Testis (tissue), 3 donors: ENCODE data around the gene KRI1. TPM values are rescaled to one million over a fixed set of nuclear protein-coding genes. Genes with fewer than 3 reads are reported as not detected.

Source experiments
- DNase-seq: peaks from one replicate; pipeline ENCODE4 v3.0.0-alpha.2; 2019
- H3K27ac ChIP-seq, 2 donors: fragments of 200-600 bp; sonication (generic); one replicate each; pipeline ENCODE4 v1.5.1; 2019
- H3K27me3 ChIP-seq: fragments of 200-600 bp; sonication (generic); one replicate; pipeline ENCODE4 v1.5.1; 2019
- H3K36me3 ChIP-seq: fragments of 200-600 bp; sonication (generic); one replicate; pipeline ENCODE4 v1.5.1; 2017; ENCODE audit warnings: low read depth; ENCODE audit errors: missing control alignments
- H3K4me1 ChIP-seq: fragments of 200-600 bp; sonication (generic); one replicate; pipeline ENCODE4 v1.5.1; 2019
- H3K4me3 ChIP-seq, 2 donors: fragments of 200-600 bp; sonication (generic); one replicate each; pipeline ENCODE4 v1.5.1; 2017 to 2019
- H3K9me3 ChIP-seq: fragments of 200-600 bp; sonication (generic); one replicate; pipeline ENCODE4 v1.5.1; 2017
- POLR2A ChIP-seq: fragments of 450-650 bp; IDR thresholded peaks from one replicate; pipeline ENCODE4 v1.6.1; 2017; ENCODE audit warnings: antibody characterized with exemption, mild to moderate bottlenecking, moderate library complexity
- WGBS, 2 donors: methylation state at CpG; one replicate each; pipeline ENCODE4 v1.1.5; 2018; 5-methylcytosine and 5-hydroxymethylcytosine counted together
- intact Hi-C: fragments of 100-400 bp; cut with DNase I; formaldehyde crosslinking; loops from one replicate; pipeline ENCODE4 v1.15.1; 2023; ENCODE audit warnings: low total_unique reads
- polyA plus RNA-seq: library from polyadenylated mRNA; stranded (reverse); fragments of 350-450 nt; fragmentation: Illumina TruSeq; extraction: RNeasy Lipid Tissue Mini Kit (QIAGEN cat#74804); gene quantifications from one replicate; pipeline ENCODE4 v1.2.3, GENCODE V29; 2014; ENCODE audit warnings: low read depth, low replicate concordance; ENCODE audit not compliant: insufficient read depth
- total RNA-seq, 2 donors: library from RNA; depleted of rRNA; stranded (reverse); fragments of >200 nt; gene quantifications; one replicate each; pipeline ENCODE4 v1.2.3, GENCODE V29; 2016
- TF ChIP-seq, protein P1 (sequence below), 3 experiments: fragments of 450-650 bp in 2 of 3; fragments of 200-600 bp in 1 of 3; sonication (generic) in 1 of 3; IDR thresholded peaks; one replicate each; pipeline ENCODE4 v1.5.1; 2016 to 2019; ENCODE audit warnings: antibody characterized with exemption in 3 of 3, mild to moderate bottlenecking in 2 of 3, moderate library complexity in 1 of 3

KRI1 gene
- total and polyA plus RNA-seq, 3 donors from 2014 or later, result 33.7 to 48.3 (median 34.6) TPM

DNA sequence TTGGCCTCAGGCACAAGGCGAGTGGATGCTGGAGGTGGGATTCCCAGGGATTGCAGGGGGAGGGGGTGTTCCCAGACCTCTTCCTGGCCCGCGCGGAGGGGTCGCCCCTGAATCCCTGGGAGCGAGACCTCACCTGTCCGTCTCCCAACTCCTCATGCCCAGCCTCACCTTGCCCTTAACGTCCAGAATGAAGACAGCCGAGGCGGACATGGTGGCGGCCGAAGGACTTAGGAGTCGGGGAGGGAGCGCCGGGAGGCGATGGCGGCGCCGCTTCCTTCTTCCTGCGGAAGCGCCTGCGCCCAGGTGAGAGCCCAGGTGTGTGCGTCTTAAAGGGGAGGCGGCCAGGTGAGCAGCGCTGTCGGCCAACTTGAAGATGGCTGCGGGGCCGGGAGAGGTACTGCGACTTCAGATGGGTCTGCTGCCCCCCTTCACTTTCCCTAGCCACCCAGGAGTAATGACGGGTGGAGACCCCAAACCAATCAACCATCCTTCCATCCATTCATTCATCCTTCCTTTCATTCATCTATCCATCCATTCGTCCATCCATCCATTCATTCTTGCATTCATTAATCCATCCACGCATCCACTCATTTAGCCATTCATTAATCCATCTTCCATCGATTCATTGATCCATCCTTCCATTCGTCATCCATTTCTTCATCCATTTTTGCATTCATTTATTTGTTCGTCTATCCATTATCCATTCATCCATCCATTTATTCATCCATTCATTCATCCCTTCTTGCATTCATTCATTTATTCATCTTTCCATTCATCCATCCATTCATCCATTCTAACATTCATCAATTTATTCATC, 21.4 kb upstream of the KRI1 start, which contains the start of gene AP1M2:
AP1M2 (minus strand) TSS at position 291 of the 817 bp plus-strand sequence; CDS start at position 210, 81 bp downstream.
- Histone ChIP-seq H3K27me3 (no peaks in the 10 kb centered on the region), H3K27ac (no peak within 1 kb of the TSS), H3K36me3 (no peaks in the 10 kb centered on the region), H3K9me3 (no peaks in the 10 kb centered on the region), H3K4me1 (peaks cover 4% of the 10 kb centered on the region), H3K4me3 (peak within 1 kb of the TSS in 1 of 2 donors; percentile 39)
- intact Hi-C loops, result no loop called here
- 13 to 27% methylated on average over 10 to 35 of the region's 35 CpGs for WGBS, 2 donors
- no peak for DNase-seq
- TF ChIP-seq, protein P1, sequence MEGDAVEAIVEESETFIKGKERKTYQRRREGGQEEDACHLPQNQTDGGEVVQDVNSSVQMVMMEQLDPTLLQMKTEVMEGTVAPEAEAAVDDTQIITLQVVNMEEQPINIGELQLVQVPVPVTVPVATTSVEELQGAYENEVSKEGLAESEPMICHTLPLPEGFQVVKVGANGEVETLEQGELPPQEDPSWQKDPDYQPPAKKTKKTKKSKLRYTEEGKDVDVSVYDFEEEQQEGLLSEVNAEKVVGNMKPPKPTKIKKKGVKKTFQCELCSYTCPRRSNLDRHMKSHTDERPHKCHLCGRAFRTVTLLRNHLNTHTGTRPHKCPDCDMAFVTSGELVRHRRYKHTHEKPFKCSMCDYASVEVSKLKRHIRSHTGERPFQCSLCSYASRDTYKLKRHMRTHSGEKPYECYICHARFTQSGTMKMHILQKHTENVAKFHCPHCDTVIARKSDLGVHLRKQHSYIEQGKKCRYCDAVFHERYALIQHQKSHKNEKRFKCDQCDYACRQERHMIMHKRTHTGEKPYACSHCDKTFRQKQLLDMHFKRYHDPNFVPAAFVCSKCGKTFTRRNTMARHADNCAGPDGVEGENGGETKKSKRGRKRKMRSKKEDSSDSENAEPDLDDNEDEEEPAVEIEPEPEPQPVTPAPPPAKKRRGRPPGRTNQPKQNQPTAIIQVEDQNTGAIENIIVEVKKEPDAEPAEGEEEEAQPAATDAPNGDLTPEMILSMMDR (IDR thresholded peaks at IDR 0.05), result no peak
- no peak for TF ChIP-seq POLR2A

DNA sequence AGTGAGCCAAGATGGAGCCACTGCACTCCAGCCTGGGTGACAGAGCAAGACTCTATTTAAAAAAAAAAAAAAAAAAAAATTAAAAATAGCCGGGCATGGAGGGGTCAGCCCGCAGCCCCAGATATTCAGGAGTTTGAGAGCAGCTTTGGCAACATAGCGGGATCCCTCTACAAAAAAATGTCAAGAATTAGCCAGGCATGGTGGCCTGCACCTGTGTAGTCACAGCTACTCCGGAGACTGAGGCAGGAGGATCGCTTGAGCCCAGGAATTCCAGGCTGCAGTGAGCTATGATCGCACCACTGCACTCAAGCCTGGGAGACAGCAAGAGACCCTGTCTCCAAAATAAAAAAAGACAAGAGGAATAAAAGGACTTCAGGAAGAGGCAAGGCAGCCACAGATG, 20.6 kb upstream of the KRI1 start:
- no peak overlapping the region for H3K4me3 ChIP-seq

DNA sequence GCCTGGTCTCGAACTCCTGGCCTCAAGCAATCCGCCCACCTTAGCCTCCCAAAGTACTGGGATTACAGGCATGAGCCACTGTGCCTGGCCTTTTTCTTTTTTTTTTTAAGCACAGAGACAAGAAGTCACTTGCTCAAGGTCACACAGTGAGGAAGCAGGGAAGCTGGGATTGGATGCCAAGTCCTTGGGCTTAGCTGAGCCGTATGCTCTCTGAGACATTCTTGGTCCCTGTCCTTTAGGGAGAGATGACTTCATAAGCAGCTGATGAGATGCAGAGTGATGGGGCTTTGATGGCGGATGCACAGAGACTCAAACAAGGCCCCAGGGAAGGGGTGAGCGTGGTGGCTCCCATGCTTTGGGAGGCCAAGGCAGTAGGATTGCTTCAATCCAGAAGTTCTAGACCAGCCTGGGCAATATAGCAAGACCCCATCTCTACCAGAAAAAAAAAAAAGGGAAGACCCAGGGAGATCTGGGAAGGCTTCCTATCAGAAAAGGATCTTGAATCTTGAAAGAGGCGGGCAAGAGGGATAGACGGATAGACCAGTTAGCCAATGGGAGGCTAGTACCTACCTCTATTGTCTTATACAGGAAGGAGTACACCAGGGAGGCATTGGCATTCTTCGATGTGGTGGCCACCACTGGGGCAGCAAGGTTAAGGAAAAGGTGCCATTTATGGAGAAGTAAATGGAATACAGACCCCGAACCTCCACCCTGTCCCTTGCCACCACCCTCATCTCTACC, 17.4 kb upstream of the KRI1 start:
- intact Hi-C loops, result no loop called here

More for the DNA sequence above, 20.6 kb upstream of the KRI1 start:
- H3K4me1 ChIP-seq, result peaks cover 4% of the 10 kb centered on the region
- no peaks in the 10 kb centered on the region for H3K36me3 ChIP-seq
- no peaks in the 10 kb centered on the region for H3K9me3 ChIP-seq
- TF ChIP-seq, protein P1 (IDR thresholded peaks at IDR 0.05), result no peak
- no peak for TF ChIP-seq POLR2A
- H3K27ac ChIP-seq, result no peak overlapping the region
- intact Hi-C loops, result no loop called here
- no peak for DNase-seq
- no peaks in the 10 kb centered on the region for H3K27me3 ChIP-seq
- WGBS, 2 donors, result 81 to 87% methylated on average over 6 of the region's 6 CpGs

DNA sequence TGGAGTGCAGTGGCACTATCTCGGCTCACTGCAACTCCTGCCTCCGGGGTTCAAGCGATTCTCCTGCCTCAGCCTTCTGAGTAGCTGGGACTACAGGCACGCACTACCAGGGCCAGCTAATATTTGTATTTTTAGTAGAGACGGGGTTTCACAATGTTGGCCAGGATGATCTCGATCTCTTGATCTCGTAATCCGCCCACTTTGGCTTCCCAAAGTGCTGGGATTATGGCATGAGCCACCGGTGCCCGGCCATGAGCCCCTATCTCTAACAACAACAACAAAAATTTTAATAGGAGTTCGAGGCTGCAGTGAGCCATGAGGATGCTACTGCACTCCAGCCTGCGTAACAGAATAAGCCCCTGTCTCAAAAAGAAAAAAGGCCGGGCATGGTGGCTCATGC, 16.3 kb upstream of the KRI1 start:
- Histone ChIP-seq H3K27me3 (no peaks in the 10 kb centered on the region), H3K27ac (no peak overlapping the region), H3K9me3 (no peaks in the 10 kb centered on the region), H3K36me3 (no peaks in the 10 kb centered on the region), H3K4me3 (no peak overlapping the region), H3K4me1 (peaks cover 2% of the 10 kb centered on the region)
- no peak for DNase-seq
- intact Hi-C loops, result no loop called here
- WGBS, 2 donors, result 88 to 96% methylated on average over 13 of the region's 13 CpGs
- TF ChIP-seq POLR2A, result no peak
- TF ChIP-seq, protein P1 (IDR thresholded peaks at IDR 0.05), result no peak

More for the DNA sequence above, 17.4 kb upstream of the KRI1 start:
- no peaks in the 10 kb centered on the region for H3K27me3 ChIP-seq
- DNase-seq, result peak; percentile 63
- peaks cover 4% of the 10 kb centered on the region for H3K4me1 ChIP-seq
- no peaks in the 10 kb centered on the region for H3K36me3 ChIP-seq
- TF ChIP-seq, protein P1 (IDR thresholded peaks at IDR 0.05), result no peak
- no peak for TF ChIP-seq POLR2A
- WGBS, 2 donors, result 76 to 80% methylated on average over 7 to 9 of the region's 9 CpGs
- H3K4me3 ChIP-seq, result no peak overlapping the region
- H3K27ac ChIP-seq, result no peak overlapping the region
- no peaks in the 10 kb centered on the region for H3K9me3 ChIP-seq
